CD14-positive monocyte (primary cell): Measurements from ENCODE around the gene IZUMO2. TPM values are rescaled to one million over a fixed set of nuclear protein-coding genes. Genes with fewer than 3 reads are reported as not detected.

ENCODE experiments used
- DNase-seq, 3 donors: peaks; one replicate each; pipeline ENCODE4 v3.0.0-alpha.2; 2011 to 2022
- H2AFZ ChIP-seq: 2 replicates; pipeline ENCODE4 v1.6.0; 2012; ENCODE audit warnings: mild to moderate bottlenecking, low read depth, low read length, inconsistent platforms; ENCODE audit not compliant: insufficient read depth, poor library complexity, severe bottlenecking
- H3K27ac ChIP-seq, 2 donors: 1 replicate in 1 of 2; 2 replicates in 1 of 2; pipeline ENCODE4 v1.5.1; 2012 to 2013; ENCODE audit warnings: low read length in 2 of 2, control low read depth in 1 of 2, inconsistent platforms in 1 of 2, low read depth in 1 of 2, mild to moderate bottlenecking in 1 of 2
- H3K27me3 ChIP-seq, 2 donors: one replicate each; pipeline versions ENCODE4 v1.6.0 to v1.6.1; 2011 to 2013; ENCODE audit warnings: low read length in 2 of 2; ENCODE audit not compliant: control insufficient read depth in 2 of 2, insufficient read depth in 2 of 2
- H3K36me3 ChIP-seq, 2 donors: replicated peaks in 1 of 2; 1 replicate in 1 of 2; 2 replicates in 1 of 2; pipeline versions ENCODE4 v1.5.1 to v1.6.1; 2012 to 2013; ENCODE audit warnings: low read length in 2 of 2, control low read depth in 1 of 2, inconsistent platforms in 1 of 2, mild to moderate bottlenecking in 1 of 2; ENCODE audit not compliant: insufficient read depth in 2 of 2, control insufficient read depth in 1 of 2
- H3K4me1 ChIP-seq, 2 donors: 1 replicate in 1 of 2; 2 replicates in 1 of 2; pipeline versions ENCODE4 v1.5.1 to v1.6.1; 2012 to 2013; ENCODE audit warnings: low read length in 2 of 2, control low read depth in 1 of 2, inconsistent platforms in 1 of 2, mild to moderate bottlenecking in 1 of 2, moderate library complexity in 1 of 2; ENCODE audit not compliant: insufficient read depth in 2 of 2, control insufficient read depth in 1 of 2
- H3K4me2 ChIP-seq: replicated peaks from 2 replicates; pipeline ENCODE3; 2012; ENCODE audit warnings: low read length, moderate library complexity, mild to moderate bottlenecking; ENCODE audit not compliant: poor library complexity, severe bottlenecking; ENCODE audit errors: extremely low read depth
- H3K4me3 ChIP-seq, 3 experiments: fragments of 200-600 bp in 1 of 3; sonication (generic) in 1 of 3; replicated peaks in 1 of 3; 1 replicate in 2 of 3; 2 replicates in 1 of 3; pipeline ENCODE4 v1.5.1; 2011 to 2013; ENCODE audit warnings: low read length in 3 of 3, mild to moderate bottlenecking in 3 of 3, control low read depth in 2 of 3, low read depth in 2 of 3, inconsistent platforms in 1 of 3, moderate library complexity in 1 of 3
- H3K79me2 ChIP-seq: 2 replicates; pipeline ENCODE4 v1.6.0; 2012; ENCODE audit warnings: mild to moderate bottlenecking, control low read depth, inconsistent platforms, low read length, moderate library complexity; ENCODE audit not compliant: insufficient read depth
- H3K9ac ChIP-seq: 2 replicates; pipeline ENCODE4 v1.6.0; 2017; ENCODE audit warnings: low read length, mild to moderate bottlenecking; ENCODE audit not compliant: insufficient read depth, poor library complexity, severe bottlenecking
- H3K9me3 ChIP-seq, 2 donors: replicated peaks in 1 of 2; 1 replicate in 1 of 2; 2 replicates in 1 of 2; pipeline versions ENCODE4 v1.5.1 to v1.6.1; 2012 to 2013; ENCODE audit warnings: low read length in 2 of 2, control low read depth in 1 of 2; ENCODE audit not compliant: control insufficient read depth in 1 of 2, insufficient read depth in 1 of 2
- H4K20me1 ChIP-seq: 2 replicates; pipeline ENCODE4 v1.6.0; 2012; ENCODE audit warnings: mild to moderate bottlenecking, low read length, control low read depth, moderate library complexity; ENCODE audit not compliant: insufficient read depth
- H3K27ac Mint-ChIP-seq, 7 donors: one replicate each; pipeline ENCODE4 v1.8.0; 2020; ENCODE audit warnings: mild to moderate bottlenecking in 7 of 7, mixed read lengths in 7 of 7, moderate library complexity in 6 of 7, inconsistent platforms in 2 of 7
- H3K27me3 Mint-ChIP-seq, 3 donors: one replicate each; pipeline ENCODE4 v1.8.0; 2021 to 2022; ENCODE audit warnings: low read depth in 3 of 3, mild to moderate bottlenecking in 3 of 3, mixed read lengths in 3 of 3, moderate library complexity in 3 of 3, inconsistent platforms in 1 of 3
- H3K36me3 Mint-ChIP-seq, 2 donors: one replicate each; pipeline ENCODE4 v1.8.0; 2020; ENCODE audit warnings: mixed read lengths in 2 of 2, inconsistent platforms in 1 of 2, mild to moderate bottlenecking in 1 of 2
- H3K4me1 Mint-ChIP-seq: one replicate; pipeline ENCODE4 v1.8.0; 2020; ENCODE audit warnings: mild to moderate bottlenecking, mixed read lengths
- H3K4me3 Mint-ChIP-seq, 2 donors: one replicate each; pipeline ENCODE4 v1.8.0; 2020; ENCODE audit warnings: mild to moderate bottlenecking in 2 of 2, mixed read lengths in 2 of 2, moderate library complexity in 1 of 2
- H3K9me3 Mint-ChIP-seq, 7 donors: one replicate each; pipeline ENCODE4 v1.8.0; 2020 to 2022; ENCODE audit warnings: mixed read lengths in 7 of 7, mild to moderate bottlenecking in 6 of 7, moderate library complexity in 6 of 7, inconsistent platforms in 2 of 7
- CTCF ChIP-seq: fragments of 200-600 bp; IDR thresholded peaks from one replicate; pipeline ENCODE4 v1.8.0; 2022; ENCODE audit warnings: antibody characterized with exemption, mild to moderate bottlenecking
- WGBS: methylation state at CpG from one replicate; pipeline ENCODE4 v1.1.5; 2013; ENCODE audit warnings: missing lambda C conversion rate; ENCODE audit not compliant: insufficient coverage; 5-methylcytosine and 5-hydroxymethylcytosine counted together
- intact Hi-C, 2 donors: fragments of 100-400 bp; cut with micrococcal nuclease; formaldehyde crosslinking; loops; one replicate each; pipeline versions ENCODE4 v1.15.0 to v1.15.1; 2023
- polyA plus RNA-seq, 3 donors: library from polyadenylated mRNA; depleted of rRNA in 1 of 3; unstranded in 2 of 3; stranded (reverse) in 1 of 3; fragments of 300-500 nt in 2 of 3; fragments of >200 nt in 1 of 3; fragmentation: Illumina TruSeq in 2 of 3; gene quantifications; 1 replicate in 2 of 3; 2 replicates in 1 of 3; pipeline ENCODE4 v1.2.3, GENCODE V29; 2012 to 2021

IZUMO2 gene
- polyA plus RNA-seq, 3 donors = not detected

DNA sequence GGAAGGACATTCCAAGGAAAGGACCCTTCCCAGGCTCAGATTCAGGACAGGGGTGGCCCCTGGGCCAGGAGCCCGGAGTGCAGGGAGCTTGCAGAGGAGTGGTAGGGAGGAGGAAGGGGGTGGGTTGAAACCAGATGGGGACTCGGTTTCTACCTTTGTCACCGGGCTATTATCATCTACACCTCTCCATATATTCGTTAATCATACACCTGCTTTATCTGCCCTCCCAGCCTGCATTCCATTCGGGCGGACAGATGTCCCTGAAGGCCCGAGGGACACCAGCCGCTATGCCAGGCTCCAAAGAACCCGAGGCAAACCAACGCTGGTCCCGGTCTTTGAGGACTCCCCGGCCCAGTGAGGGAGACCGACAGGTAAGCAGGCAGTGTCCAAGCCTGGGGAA, 24.9 kb upstream of the IZUMO2 start:
- H3K27me3 ChIP-seq = no peaks in the 10 kb centered on the region
- no peaks in the 10 kb centered on the region for H3K79me2 ChIP-seq
- no peak overlapping the region for H3K4me2 ChIP-seq
- no peak overlapping the region for H3K4me3 ChIP-seq
- Mint-ChIP-seq H3K27ac (no peak overlapping the region), H3K4me1 (peaks cover 3% of the 10 kb centered on the region), H3K36me3 (no peaks in the 10 kb centered on the region), H3K27me3 (peaks cover 4 to 11% (median 10%) of the 10 kb centered on the region in 3 donors), H3K9me3 (peaks cover 0 to 5% (median 0%) of the 10 kb centered on the region in 7 donors), H3K4me3 (no peak overlapping the region)
- H2AFZ ChIP-seq = no peak overlapping the region
- H3K4me1 ChIP-seq = no peaks in the 10 kb centered on the region
- no peak overlapping the region for H3K9ac ChIP-seq
- no peak for DNase-seq
- H3K9me3 ChIP-seq = no peaks in the 10 kb centered on the region
- no peaks in the 10 kb centered on the region for H3K36me3 ChIP-seq
- no peak for TF ChIP-seq CTCF
- H4K20me1 ChIP-seq = no peaks in the 10 kb centered on the region
- intact Hi-C loops = no loop called here
- 92% methylated on average over 9 of the region's 13 CpGs for WGBS
- no peak overlapping the region for H3K27ac ChIP-seq

GRCh38 chr19:50184196-50184595, 21.1 kb upstream of the IZUMO2 start:
- Mint-ChIP-seq H3K36me3 (no peaks in the 10 kb centered on the region), H3K27me3 (peaks cover 2 to 7% (median 6%) of the 10 kb centered on the region in 3 donors), H3K27ac (no peak overlapping the region), H3K4me1 (no peaks in the 10 kb centered on the region), H3K4me3 (no peak overlapping the region), H3K9me3 (peaks cover 0 to 14% (median 8%) of the 10 kb centered on the region in 7 donors)
- no peaks in the 10 kb centered on the region for H3K27me3 ChIP-seq
- H3K4me2 ChIP-seq = no peak overlapping the region
- intact Hi-C loops = no loop called here
- no peak for DNase-seq
- no peaks in the 10 kb centered on the region for H3K36me3 ChIP-seq
- no peaks in the 10 kb centered on the region for H3K4me1 ChIP-seq
- no peak overlapping the region for H2AFZ ChIP-seq
- H3K27ac ChIP-seq = no peak overlapping the region
- no peak overlapping the region for H3K4me3 ChIP-seq
- TF ChIP-seq CTCF = no peak
- H3K9me3 ChIP-seq = peaks cover 0 to 6% of the 10 kb centered on the region in 2 donors
- WGBS = no CpG with 5 or more reads among the region's 1 CpG
- H4K20me1 ChIP-seq = no peaks in the 10 kb centered on the region
- H3K9ac ChIP-seq = no peak overlapping the region
- no peaks in the 10 kb centered on the region for H3K79me2 ChIP-seq
